GM12801 (cell line): ENCODE results near the gene CRP.

Experiments
- CTCF ChIP-seq: IDR thresholded peaks from one replicate; pipeline ENCODE4 v1.5.1; 2011; ENCODE audit warnings: control low read depth; ENCODE audit not compliant: insufficient read length; ENCODE audit errors: extremely low read depth

The CRP gene, protein sequence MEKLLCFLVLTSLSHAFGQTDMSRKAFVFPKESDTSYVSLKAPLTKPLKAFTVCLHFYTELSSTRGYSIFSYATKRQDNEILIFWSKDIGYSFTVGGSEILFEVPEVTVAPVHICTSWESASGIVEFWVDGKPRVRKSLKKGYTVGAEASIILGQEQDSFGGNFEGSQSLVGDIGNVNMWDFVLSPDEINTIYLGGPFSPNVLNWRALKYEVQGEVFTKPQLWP

GRCh38 chr1:159714529-159714928, at the start of gene CRP:
CRP (minus strand) TSS chr1:159714589; CDS start chr1:159714485, 104 bp downstream.
- TF ChIP-seq CTCF, result no peak

DNA sequence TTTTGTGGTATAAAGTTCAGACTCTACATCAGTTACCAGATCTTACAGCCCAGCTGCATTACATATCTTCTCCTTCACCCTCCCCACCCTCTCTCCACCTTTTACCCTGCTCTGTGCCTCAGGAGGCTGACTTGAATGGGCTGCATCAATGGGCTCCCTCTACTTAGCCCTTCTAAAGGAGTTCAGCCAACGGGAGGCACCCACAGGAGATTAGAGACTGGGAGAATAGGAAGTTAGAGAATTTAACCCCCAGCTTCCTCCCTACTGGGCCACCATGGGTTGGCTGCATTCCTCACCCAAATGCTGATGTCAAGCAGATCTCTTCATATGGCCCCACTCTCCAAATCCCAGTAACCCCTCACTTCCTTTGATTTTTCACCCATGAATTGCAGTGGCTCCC, 49.3 kb upstream of the CRP start:
- no peak for TF ChIP-seq CTCF

DNA sequence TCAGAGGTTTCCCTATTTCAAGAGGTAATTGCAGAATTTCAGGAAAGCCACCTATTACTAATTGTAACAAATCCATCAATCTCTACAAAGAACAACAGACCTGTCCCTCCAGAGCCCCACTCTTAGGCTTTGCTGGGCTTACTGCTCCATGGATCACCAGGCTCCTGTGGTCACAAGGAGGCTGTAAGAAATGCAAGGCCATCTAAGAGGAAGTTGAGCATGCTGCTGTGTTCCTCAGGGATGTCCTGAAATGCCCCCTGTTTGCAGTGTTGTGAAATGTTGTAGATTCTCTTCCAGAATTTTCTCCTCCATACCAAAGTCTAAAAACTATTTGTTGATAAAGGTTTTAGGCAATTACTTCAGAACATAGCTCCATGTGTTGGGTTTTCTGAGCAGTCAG, 42.0 kb upstream of the CRP start:
- no peak for TF ChIP-seq CTCF

DNA sequence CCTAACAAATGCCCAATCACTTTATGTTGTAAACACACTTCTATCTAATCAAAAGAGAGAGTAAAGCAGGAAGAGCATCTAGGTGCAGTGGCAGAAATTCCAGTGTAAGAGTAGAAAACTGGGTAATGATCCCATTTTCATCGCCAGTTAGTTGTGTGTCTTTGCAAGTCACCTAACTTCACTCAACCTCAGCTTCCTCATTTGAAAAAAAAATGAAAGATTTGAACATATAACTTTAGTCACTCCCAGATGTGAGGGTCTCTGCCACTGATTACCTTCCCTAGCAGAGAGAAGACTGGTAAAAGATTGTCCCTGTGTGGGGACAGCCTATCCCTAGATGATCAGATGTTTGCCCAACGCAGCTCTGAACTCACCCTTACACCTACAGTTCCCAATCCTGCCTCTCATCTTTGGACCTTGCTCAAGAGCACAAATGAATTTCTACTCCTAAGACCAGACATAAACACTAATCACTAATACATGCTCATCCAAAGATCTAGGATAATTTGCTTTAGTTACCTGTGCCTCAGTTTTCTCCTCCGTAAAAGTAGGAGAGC, 41.1 kb upstream of the CRP start:
- TF ChIP-seq CTCF, result no peak

- no peak for TF ChIP-seq CTCF
These were observed 39.0 kb upstream of the CRP start for GRCh38 chr1:159753386-159753785.

GRCh38 chr1:159752135-159752580, 37.8 kb upstream of the CRP start:
- no peak for TF ChIP-seq CTCF

GRCh38 chr1:159751031-159751430, 36.6 kb upstream of the CRP start:
- no peak for TF ChIP-seq CTCF
